MCF 10A (cell line): ENCODE results near the gene ZNF543. TPM values are rescaled to one million over a fixed set of nuclear protein-coding genes. Genes with fewer than 3 reads are reported as not detected.
"Not testable (repeated sequence)": the region's sequence is repeated elsewhere in the genome, so short reads cannot be mapped to it uniquely, and the experiment has no call there.

Experiments used
- BruUV-seq: library from RNA; stranded (reverse); fragments of 400-500 nt; replicated peaks from 2 replicates; lab custom pipeline; 2021; lab: Mats Ljungman, UMichigan
- CTCF ChIA-PET: fragments of 300-600 bp; sonication (Branson Sonifier 250); formaldehyde crosslinking; extraction: SDS; loops from one replicate; lab custom pipeline; 2021; ENCODE audit warnings: antibody characterized with exemption, inconsistent platforms; lab: Yijun Ruan, JAX
- POLR2A ChIA-PET: fragments of 300-600, 350-650 bp; sonication (Branson Sonifier 250); formaldehyde crosslinking; extraction: SDS; loops from one replicate; lab custom pipeline; 2020; ENCODE audit warnings: antibody characterized with exemption, inconsistent platforms; lab: Yijun Ruan, JAX
- DNase-seq: peaks from one replicate; pipeline ENCODE4 v3.0.0-alpha.2; 2018; ENCODE audit not compliant: unreplicated experiment
- H3K27ac Mint-ChIP-seq: one replicate; pipeline ENCODE4 v1.8.0; 2022; ENCODE audit warnings: mild to moderate bottlenecking, low read depth, mixed read lengths; ENCODE audit not compliant: unreplicated experiment
- H3K27me3 Mint-ChIP-seq: one replicate; pipeline ENCODE4 v1.8.0; 2022; ENCODE audit warnings: mixed read lengths; ENCODE audit not compliant: insufficient read depth, unreplicated experiment
- H3K36me3 Mint-ChIP-seq: one replicate; pipeline ENCODE4 v1.8.0; 2022; ENCODE audit warnings: mild to moderate bottlenecking, moderate library complexity, mixed read lengths; ENCODE audit not compliant: insufficient read depth, unreplicated experiment
- H3K4me1 Mint-ChIP-seq: one replicate; pipeline ENCODE4 v1.8.0; 2022; ENCODE audit warnings: mixed read lengths; ENCODE audit not compliant: insufficient read depth, unreplicated experiment
- H3K4me3 Mint-ChIP-seq: one replicate; pipeline ENCODE4 v1.8.0; 2022; ENCODE audit warnings: mild to moderate bottlenecking, moderate library complexity, mixed read lengths; ENCODE audit not compliant: unreplicated experiment
- H3K9me3 Mint-ChIP-seq: one replicate; pipeline ENCODE4 v1.8.0; 2022; ENCODE audit warnings: mixed read lengths; ENCODE audit not compliant: unreplicated experiment
- CTCF ChIP-seq: fragments of 200-600 bp; IDR thresholded peaks from one replicate; pipeline ENCODE4 v1.8.0; 2022; ENCODE audit warnings: antibody characterized with exemption, mild to moderate bottlenecking; ENCODE audit not compliant: unreplicated experiment
- intact Hi-C: fragments of 100-400 bp; cut with micrococcal nuclease; formaldehyde crosslinking; loops from 2 replicates; pipeline ENCODE4 v1.14.1; 2022
- total RNA-seq: library from RNA; stranded (reverse); gene quantifications from 2 replicates; pipeline ENCODE4 v1.2.3, GENCODE V29; 2022

Gene ZNF543
- total RNA-seq, 1 experiment from 2014 or later, result 9.2 TPM

GRCh38 chr19:57366776-57367175 lies 46.5 kb downstream of the ZNF543 start:
- BruUV-seq, result no TSS peak
- intact Hi-C loops, result no loop called here
- Mint-ChIP-seq H3K4me3 (no peak overlapping the region), H3K4me1 (peaks cover 8% of the 10 kb centered on the region), H3K9me3 (peaks cover 14% of the 10 kb centered on the region), H3K27ac (no peak overlapping the region), H3K27me3 (no peaks in the 10 kb centered on the region), H3K36me3 (peaks cover 31% of the 10 kb centered on the region)
- CTCF ChIA-PET, result interaction anchor here (0.6 kb wide), 1 partner anchor 52 kb away, joined by 6 read pairs; no protein-coding TSS in a partner anchor
- DNase-seq, result no peak
- POLR2A ChIA-PET, result interaction anchor here (0.6 to 1.3 kb wide), 2 partner anchors 23 to 380 kb away, joined by 3 to 4 read pairs; partner anchors contain the start of genes ZNF548 and ZNF776
- no peak for TF ChIP-seq CTCF

- no peak for TF ChIP-seq CTCF
- no peak for DNase-seq
- Mint-ChIP-seq H3K4me3 (no peak overlapping the region), H3K36me3 (peaks cover 44% of the 10 kb centered on the region), H3K27ac (no peak overlapping the region), H3K9me3 (peaks cover 40% of the 10 kb centered on the region), H3K27me3 (no peaks in the 10 kb centered on the region), H3K4me1 (no peaks in the 10 kb centered on the region)
- ChIA-PET CTCF (no interaction called here), POLR2A (no interaction called here)
- intact Hi-C loops, result no loop called here
- BruUV-seq, result no TSS peak
Observed at GRCh38 chr19:57374179-57374578, 53.9 kb downstream of the ZNF543 start.

GRCh38 chr19:57374647-57375046 lies 54.4 kb downstream of the ZNF543 start:
- H3K27ac Mint-ChIP-seq, DNase-seq, BruUV-seq, CTCF ChIA-PET, intact Hi-C loops, H3K27me3 Mint-ChIP-seq, H3K4me3 Mint-ChIP-seq, H3K4me1 Mint-ChIP-seq: not testable (repeated sequence)
- Mint-ChIP-seq H3K9me3 (peaks cover 44% of the 10 kb centered on the region), H3K36me3 (peaks cover 44% of the 10 kb centered on the region)
- POLR2A ChIA-PET, result interaction anchor here (0.6 kb wide), 1 partner anchor 1008 kb away, joined by 4 read pairs; no protein-coding TSS in a partner anchor

- no peaks in the 10 kb centered on the region for H3K4me1 Mint-ChIP-seq
- POLR2A ChIA-PET, result interaction anchor here (0.8 to 1.0 kb wide), 2 partner anchors 8 to 10 kb away, joined by 3 to 4 read pairs; no protein-coding TSS in a partner anchor
- no TSS peak for BruUV-seq
Observed at GRCh38 chr19:57376151-57376550, 55.9 kb downstream of the ZNF543 start.

More at GRCh38 chr19:57376151-57376550, 55.9 kb downstream of the ZNF543 start:
- H3K36me3 Mint-ChIP-seq, result peaks cover 39% of the 10 kb centered on the region
- H3K4me3 Mint-ChIP-seq, result no peak overlapping the region
- CTCF ChIA-PET, result no interaction called here
- intact Hi-C loops, result no loop called here
- peaks cover 35% of the 10 kb centered on the region for H3K9me3 Mint-ChIP-seq
- H3K27ac Mint-ChIP-seq, result no peak overlapping the region
- DNase-seq, result no peak
- no peaks in the 10 kb centered on the region for H3K27me3 Mint-ChIP-seq
- TF ChIP-seq CTCF, result no peak
